SK-N-SH treated with all-trans-retinoic acid at 6 μM for 48 hours (cell line): Measurements from ENCODE around the gene KRTAP10-4.
A peak's percentile ranks its signal among the peaks of the same experiment; 100 is the strongest.

Experiments used
- ATAC-seq: fragments of 200-7000 bp; cut with Tn5 transposase; 3 replicates; pipeline ENCODE4 v1.9.1; 2020; ENCODE audit warnings: mild to moderate bottlenecking, moderate library complexity
- ARNTL ChIP-seq: fragments of 450-650 bp; formaldehyde crosslinking; IDR thresholded peaks from 2 replicates; pipeline ENCODE4 v1.5.0; 2020; ENCODE audit warnings: low read depth, mild to moderate bottlenecking, moderate library complexity, borderline replicate concordance
- BACH2 ChIP-seq: fragments of 250-450 bp; sonication (Bioruptor Pico); IDR thresholded peaks from 2 replicates; pipeline ENCODE4 v1.9.0; 2021; ENCODE audit warnings: mild to moderate bottlenecking, borderline replicate concordance
- CREB5 ChIP-seq: fragments of 250-450 bp; sonication (Bioruptor Pico); IDR thresholded peaks from 2 replicates; pipeline ENCODE4 v1.5.1; 2020; ENCODE audit warnings: low read depth, mild to moderate bottlenecking, moderate library complexity
- CSDC2 ChIP-seq: fragments of 250-450 bp; sonication (Bioruptor Pico); IDR thresholded peaks from 2 replicates; pipeline ENCODE4 v1.5.0; 2020; ENCODE audit warnings: mild to moderate bottlenecking, moderate library complexity
- ESRRG ChIP-seq: fragments of 250-450 bp; sonication (Bioruptor Pico); IDR thresholded peaks from 2 replicates; pipeline ENCODE4 v1.6.1; 2021; ENCODE audit warnings: mild to moderate bottlenecking
- GLIS3 ChIP-seq: fragments of 250-450 bp; sonication (Bioruptor Pico); IDR thresholded peaks from 2 replicates; pipeline ENCODE4 v1.5.0; 2020; ENCODE audit warnings: mild to moderate bottlenecking, moderate library complexity
- ISL1 ChIP-seq: fragments of 250-450 bp; sonication (Bioruptor Pico); IDR thresholded peaks from 2 replicates; pipeline ENCODE4 v2.1.2; 2022; ENCODE audit warnings: mild to moderate bottlenecking, moderate library complexity
- OSR1 ChIP-seq: fragments of 250-450 bp; sonication (Bioruptor Pico); IDR thresholded peaks from 2 replicates; pipeline ENCODE4 v1.8.0; 2022; ENCODE audit warnings: moderate library complexity, mild to moderate bottlenecking, inconsistent platforms
- PATZ1 ChIP-seq: fragments of 250-450 bp; sonication (Bioruptor Pico); IDR thresholded peaks from 2 replicates; pipeline ENCODE4 v1.8.0; 2020; ENCODE audit warnings: mild to moderate bottlenecking, moderate library complexity, borderline replicate concordance
- POU6F1 ChIP-seq: fragments of 250-450 bp; sonication (Bioruptor Pico); IDR thresholded peaks from 2 replicates; pipeline ENCODE4 v1.8.0; 2021; ENCODE audit warnings: low read depth, mild to moderate bottlenecking, moderate library complexity, borderline replicate concordance
- PPARA ChIP-seq: fragments of 250-450 bp; sonication (Bioruptor Pico); IDR thresholded peaks from 2 replicates; pipeline ENCODE4 v1.5.0; 2020; ENCODE audit warnings: mild to moderate bottlenecking, borderline replicate concordance
- RARB ChIP-seq: fragments of 250-450 bp; sonication (Bioruptor Pico); IDR thresholded peaks from 2 replicates; pipeline ENCODE4 v1.8.0; 2021; ENCODE audit warnings: mild to moderate bottlenecking, moderate library complexity
- TCF4 ChIP-seq: fragments of 250-450 bp; sonication (Bioruptor Pico); IDR thresholded peaks from 2 replicates; pipeline ENCODE4 v1.8.0; 2021; ENCODE audit warnings: mild to moderate bottlenecking, moderate library complexity, borderline replicate concordance
- TOX ChIP-seq: fragments of 250-450 bp; sonication (Bioruptor Pico); IDR thresholded peaks from 2 replicates; pipeline ENCODE4 v1.8.0; 2021; ENCODE audit warnings: mild to moderate bottlenecking, moderate library complexity, borderline replicate concordance
- ZFP3 ChIP-seq: fragments of 250-450 bp; sonication (Bioruptor Pico); IDR thresholded peaks from 2 replicates; pipeline ENCODE4 v1.5.0; 2020; ENCODE audit warnings: mild to moderate bottlenecking, moderate library complexity
- ZFP30 ChIP-seq: fragments of 450-650 bp; formaldehyde crosslinking; IDR thresholded peaks from 2 replicates; pipeline ENCODE4 v1.5.0; 2022; ENCODE audit warnings: mild to moderate bottlenecking, moderate library complexity
- ZNF565 ChIP-seq: fragments of 450-650 bp; formaldehyde crosslinking; conservative IDR thresholded peaks from 2 replicates; pipeline ENCODE4 v1.5.0; 2020; ENCODE audit warnings: low read depth, mild to moderate bottlenecking, moderate library complexity
- ZNF70 ChIP-seq: fragments of 450-650 bp; formaldehyde crosslinking; IDR thresholded peaks from 2 replicates; pipeline ENCODE4 v1.5.0; 2020; ENCODE audit warnings: mild to moderate bottlenecking, moderate library complexity
- ZNF8 ChIP-seq: fragments of 450-650 bp; formaldehyde crosslinking; IDR thresholded peaks from 2 replicates; pipeline ENCODE4 v1.5.0; 2020; ENCODE audit warnings: mild to moderate bottlenecking, moderate library complexity
- TF ChIP-seq, protein P1 (sequence below): fragments of 250-450 bp; sonication (Bioruptor Pico); IDR thresholded peaks from 2 replicates; pipeline ENCODE4 v1.5.1; 2021; ENCODE audit warnings: mild to moderate bottlenecking, moderate library complexity
- TF ChIP-seq, protein P2 (sequence below): fragments of 250-450 bp; sonication (Bioruptor Pico); IDR thresholded peaks from 2 replicates; pipeline ENCODE4 v1.5.0; 2020; ENCODE audit warnings: mild to moderate bottlenecking, moderate library complexity

The KRTAP10-4 gene

DNA sequence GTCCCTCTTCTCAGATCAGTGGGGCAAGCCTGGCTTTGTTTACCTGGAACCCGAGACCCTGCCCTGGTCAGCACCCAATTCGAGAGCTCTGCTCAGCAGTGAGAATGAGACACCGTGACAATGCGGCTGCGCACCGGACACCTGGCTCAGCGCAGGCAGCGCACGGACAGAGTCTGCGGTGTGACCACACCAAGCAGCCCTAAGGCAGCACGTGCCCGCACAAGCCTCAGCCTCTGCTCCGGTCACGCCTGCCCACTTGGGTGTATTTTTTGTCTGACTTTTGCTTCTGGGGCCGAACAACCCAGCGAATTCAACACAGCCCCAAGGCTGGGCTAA is 43.0 kb downstream of the KRTAP10-4 start (continued):
- TF ChIP-seq GLIS3 (CRISPR knock-in tag) = no peak
- TF ChIP-seq PATZ1 (CRISPR knock-in tag) = no peak
- no peak for TF ChIP-seq ZFP3 (CRISPR knock-in tag)
- no peak for TF ChIP-seq ZNF70

- TF ChIP-seq POU6F1 (CRISPR knock-in tag) (no peak), ZNF8 (CRISPR knock-in tag) (no peak), PPARA (CRISPR knock-in tag) (no peak), CREB5 (CRISPR knock-in tag) (no peak), GLIS3 (CRISPR knock-in tag) (no peak), ZNF70 (no peak), CSDC2 (CRISPR knock-in tag) (no peak)
- TF ChIP-seq, protein P1, sequence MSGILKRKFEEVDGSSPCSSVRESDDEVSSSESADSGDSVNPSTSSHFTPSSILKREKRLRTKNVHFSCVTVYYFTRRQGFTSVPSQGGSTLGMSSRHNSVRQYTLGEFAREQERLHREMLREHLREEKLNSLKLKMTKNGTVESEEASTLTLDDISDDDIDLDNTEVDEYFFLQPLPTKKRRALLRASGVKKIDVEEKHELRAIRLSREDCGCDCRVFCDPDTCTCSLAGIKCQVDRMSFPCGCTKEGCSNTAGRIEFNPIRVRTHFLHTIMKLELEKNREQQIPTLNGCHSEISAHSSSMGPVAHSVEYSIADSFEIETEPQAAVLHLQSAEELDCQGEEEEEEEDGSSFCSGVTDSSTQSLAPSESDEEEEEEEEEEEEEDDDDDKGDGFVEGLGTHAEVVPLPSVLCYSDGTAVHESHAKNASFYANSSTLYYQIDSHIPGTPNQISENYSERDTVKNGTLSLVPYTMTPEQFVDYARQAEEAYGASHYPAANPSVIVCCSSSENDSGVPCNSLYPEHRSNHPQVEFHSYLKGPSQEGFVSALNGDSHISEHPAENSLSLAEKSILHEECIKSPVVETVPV = no peak
- ATAC-seq = no peak
These were observed 43.6 kb downstream of the KRTAP10-4 start for GRCh38 chr21:44617071-44617501.

DNA sequence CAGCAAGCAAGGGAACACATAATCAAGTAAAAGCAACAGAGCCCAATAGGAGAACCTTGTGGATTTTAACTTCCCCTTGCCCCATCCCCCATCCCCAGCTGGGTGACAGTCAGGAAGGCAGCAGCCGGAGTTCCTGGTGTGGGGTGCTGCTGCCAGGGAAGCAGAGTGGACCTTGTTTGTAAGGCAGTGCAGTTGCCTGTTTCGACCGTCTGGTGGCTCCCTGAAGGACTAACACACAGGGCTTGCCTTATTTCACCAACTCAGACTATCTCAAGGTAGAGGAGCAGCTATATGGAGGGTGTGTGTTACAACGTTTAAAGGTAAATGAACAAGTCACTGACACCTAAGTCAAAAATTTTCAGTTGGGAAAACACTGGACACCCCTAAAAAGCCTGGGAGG is 45.0 kb downstream of the KRTAP10-4 start:
- peak; percentile 51; the same call in 1 of the 3 replicates for ATAC-seq
- TF ChIP-seq ISL1 (CRISPR knock-in tag) (no peak), PPARA (CRISPR knock-in tag) (no peak), ESRRG (CRISPR knock-in tag) (no peak), TOX (CRISPR knock-in tag) (no peak), POU6F1 (CRISPR knock-in tag) (no peak), ZNF70 (no peak), ARNTL (CRISPR knock-in tag) (no peak), RARB (CRISPR knock-in tag) (no peak), ZNF8 (CRISPR knock-in tag) (no peak), ZFP30 (CRISPR knock-in tag) (no peak), GLIS3 (CRISPR knock-in tag) (no peak), ZNF565 (CRISPR knock-in tag) (no peak), BACH2 (no peak), OSR1 (CRISPR knock-in tag) (no peak), TCF4 (CRISPR knock-in tag) (no peak)
- TF ChIP-seq, protein P2, sequence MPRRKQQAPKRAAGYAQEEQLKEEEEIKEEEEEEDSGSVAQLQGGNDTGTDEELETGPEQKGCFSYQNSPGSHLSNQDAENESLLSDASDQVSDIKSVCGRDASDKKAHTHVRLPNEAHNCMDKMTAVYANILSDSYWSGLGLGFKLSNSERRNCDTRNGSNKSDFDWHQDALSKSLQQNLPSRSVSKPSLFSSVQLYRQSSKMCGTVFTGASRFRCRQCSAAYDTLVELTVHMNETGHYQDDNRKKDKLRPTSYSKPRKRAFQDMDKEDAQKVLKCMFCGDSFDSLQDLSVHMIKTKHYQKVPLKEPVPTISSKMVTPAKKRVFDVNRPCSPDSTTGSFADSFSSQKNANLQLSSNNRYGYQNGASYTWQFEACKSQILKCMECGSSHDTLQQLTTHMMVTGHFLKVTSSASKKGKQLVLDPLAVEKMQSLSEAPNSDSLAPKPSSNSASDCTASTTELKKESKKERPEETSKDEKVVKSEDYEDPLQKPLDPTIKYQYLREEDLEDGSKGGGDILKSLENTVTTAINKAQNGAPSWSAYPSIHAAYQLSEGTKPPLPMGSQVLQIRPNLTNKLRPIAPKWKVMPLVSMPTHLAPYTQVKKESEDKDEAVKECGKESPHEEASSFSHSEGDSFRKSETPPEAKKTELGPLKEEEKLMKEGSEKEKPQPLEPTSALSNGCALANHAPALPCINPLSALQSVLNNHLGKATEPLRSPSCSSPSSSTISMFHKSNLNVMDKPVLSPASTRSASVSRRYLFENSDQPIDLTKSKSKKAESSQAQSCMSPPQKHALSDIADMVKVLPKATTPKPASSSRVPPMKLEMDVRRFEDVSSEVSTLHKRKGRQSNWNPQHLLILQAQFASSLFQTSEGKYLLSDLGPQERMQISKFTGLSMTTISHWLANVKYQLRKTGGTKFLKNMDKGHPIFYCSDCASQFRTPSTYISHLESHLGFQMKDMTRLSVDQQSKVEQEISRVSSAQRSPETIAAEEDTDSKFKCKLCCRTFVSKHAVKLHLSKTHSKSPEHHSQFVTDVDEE (CRISPR knock-in tag) = no peak
